ENCODE measurements around the gene SNRNP27.

Gene SNRNP27

DNA sequence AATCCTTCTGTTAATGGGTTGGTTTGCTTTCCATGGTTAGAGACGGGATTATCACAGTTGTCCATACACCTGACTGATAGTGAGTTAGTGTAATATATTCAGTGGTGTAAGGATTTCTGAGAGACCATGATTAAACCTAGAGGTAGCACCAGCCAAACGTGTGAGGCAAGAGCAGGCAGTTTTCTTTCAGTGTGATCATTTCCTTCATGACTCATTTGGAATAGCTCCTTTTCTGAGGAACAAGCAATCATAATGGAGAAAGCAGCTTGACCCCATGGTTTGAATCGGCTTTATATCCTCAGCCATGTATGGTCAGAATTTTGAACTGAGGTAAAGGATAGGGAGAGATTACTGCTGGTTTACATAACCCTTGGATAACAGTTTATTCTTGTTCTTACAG is 24.1 kb downstream of the SNRNP27 start:
- no peak for DNase-seq

DNA sequence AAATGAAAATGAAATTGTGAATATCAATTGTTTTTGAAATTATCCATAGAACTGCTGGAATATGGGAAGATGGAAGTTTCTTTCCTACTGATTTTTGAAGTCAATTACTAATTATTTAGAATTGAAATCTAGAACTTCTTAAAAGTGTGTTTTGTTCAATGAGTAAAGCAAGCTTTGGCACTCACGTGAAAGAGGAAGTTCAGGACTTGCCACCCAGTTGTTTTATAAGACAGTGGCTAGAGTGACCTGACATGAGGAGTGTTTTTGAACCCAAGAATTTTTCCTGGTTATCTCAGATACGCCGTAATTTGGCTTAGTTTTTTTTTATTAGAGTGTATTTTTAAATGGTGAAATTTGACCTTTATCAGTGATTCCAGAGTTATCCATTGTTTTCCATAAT is 24.6 kb downstream of the SNRNP27 start:
- DNase-seq, result no peak

- DNase-seq, result no peak
Observed at GRCh38 chr2:69923116-69923515, 29.4 kb downstream of the SNRNP27 start.

- no peak for DNase-seq
Observed at GRCh38 chr2:69926849-69927515, 33.2 kb downstream of the SNRNP27 start.

DNA sequence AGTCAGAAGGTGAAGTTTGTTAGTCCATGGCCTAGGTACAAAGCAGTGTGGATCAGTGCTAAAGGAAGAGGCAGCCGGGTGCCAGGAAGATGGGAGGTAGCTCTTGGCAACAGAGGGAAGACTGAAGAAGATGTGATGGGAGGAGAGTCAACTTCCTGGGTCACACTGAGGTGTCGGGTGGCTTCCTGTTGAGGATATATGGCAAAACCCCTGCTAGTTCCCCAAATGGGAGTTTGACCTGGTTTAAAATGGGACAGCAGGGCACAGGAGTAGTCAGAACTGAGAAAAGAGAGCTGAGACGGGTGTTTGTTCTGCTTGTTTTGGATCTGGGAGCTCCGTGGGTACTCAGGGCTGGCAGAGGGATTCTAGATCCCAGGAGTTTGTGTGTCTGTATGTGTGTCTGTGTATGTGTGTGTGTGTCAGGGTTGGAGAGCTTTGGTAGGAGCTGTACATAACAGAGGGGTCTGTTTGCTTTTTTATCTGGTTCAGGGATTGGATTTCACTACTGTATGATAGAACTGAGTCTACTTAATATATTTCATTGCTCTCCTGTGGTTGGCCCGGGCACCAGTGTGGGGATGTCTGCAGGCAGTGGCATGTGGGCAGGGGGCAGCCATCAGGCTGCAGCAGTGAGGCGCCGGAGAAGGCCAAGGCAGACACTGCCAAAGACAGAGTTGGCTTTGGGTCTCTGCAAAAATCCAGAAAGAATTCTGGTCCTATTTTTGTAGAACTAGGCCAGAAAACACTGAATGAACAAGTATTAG is 38.3 kb downstream of the SNRNP27 start:
- no peak for DNase-seq

GRCh38 chr2:69932596-69932922 is 38.8 kb downstream of the SNRNP27 start:
- no peak for DNase-seq

GRCh38 chr2:69933254-69933828 is 39.6 kb downstream of the SNRNP27 start:
- DNase-seq, result no peak

GRCh38 chr2:69933839-69934613 is 40.3 kb downstream of the SNRNP27 start:
- DNase-seq, result no peak

- DNase-seq, result no peak
Observed at GRCh38 chr2:69934614-69934908, 40.8 kb downstream of the SNRNP27 start.

DNA sequence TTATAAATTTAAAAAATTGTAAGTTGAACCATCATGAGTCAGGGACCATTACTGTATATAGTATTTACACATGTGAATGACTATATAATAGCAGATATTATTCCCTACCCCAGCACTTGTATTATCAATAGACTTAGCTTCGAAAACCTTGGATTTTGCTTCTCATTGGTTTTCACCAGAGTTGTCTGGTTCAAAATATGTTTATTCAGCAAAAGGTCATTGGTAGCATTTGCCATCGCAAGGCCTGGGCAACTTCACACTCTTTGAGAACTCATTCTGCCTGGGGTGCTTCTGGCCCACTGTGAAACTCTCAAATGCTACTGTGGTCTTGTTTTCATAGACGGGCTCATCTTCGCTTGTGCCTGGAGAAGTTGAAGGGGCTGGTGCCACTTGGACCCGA is 41.3 kb downstream of the SNRNP27 start:
- no peak for DNase-seq

DNA sequence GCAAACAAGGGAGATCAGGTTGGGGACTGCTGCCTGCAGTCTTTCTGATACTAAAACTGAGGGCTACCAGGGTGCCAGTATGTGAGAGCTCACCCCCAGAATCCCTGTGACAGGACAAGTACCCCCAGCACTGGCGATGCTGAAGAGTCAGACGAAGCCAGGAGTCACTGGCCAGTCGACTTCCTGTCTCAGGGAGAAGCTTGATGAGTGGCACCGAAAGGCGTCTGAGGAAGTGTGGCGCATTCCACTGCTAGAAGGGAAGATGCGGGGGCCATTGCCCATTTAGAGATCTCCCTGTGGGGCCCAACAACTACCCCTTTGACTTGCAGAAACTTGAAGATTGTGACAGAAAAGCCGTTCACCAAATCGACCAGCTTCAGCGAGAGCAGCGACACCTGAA is 43.1 kb downstream of the SNRNP27 start:
- DNase-seq, result no peak

DNA sequence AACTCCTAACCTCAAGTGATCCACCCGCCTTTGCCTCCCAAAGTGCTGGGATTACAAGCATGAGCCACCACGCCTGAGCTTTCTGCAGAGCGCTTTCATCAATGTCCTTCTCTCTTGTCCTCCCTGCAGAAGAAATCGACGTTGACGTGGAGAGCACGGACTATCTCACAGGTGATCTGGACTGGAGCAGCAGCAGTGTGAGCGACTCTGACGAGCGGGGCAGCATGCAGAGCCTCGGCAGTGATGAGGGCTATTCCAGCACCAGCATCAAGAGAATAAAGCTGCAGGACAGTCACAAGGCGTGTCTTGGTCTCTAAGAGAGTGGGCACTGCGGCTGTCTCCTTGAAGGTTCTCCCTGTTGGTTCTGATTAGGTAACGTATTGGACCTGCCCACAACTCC is 44.2 kb downstream of the SNRNP27 start:
- no peak for DNase-seq

- no peak for DNase-seq
Observed at GRCh38 chr2:69939722-69940121, 46.0 kb downstream of the SNRNP27 start.

DNA sequence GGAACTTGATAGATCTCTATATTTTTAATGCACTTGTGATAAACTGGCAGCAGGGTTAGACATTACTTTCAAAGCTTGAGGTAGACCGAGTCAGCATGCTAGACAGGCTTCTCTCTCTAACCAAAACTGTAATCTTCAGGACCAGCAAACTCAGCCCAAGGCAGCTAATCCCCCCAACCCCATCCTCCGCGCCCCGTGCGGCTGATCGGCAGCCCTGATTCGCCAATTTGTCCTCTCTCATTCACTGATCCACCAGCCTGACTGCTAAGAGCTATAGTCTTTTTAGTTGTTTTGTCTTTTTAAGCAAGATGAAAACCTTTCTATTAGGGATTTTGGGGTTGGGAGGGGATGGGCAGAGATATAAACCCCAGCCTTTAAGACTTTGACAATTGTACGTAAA is 46.9 kb downstream of the SNRNP27 start:
- DNase-seq, result no peak

GRCh38 chr2:69943000-69943842 is 49.5 kb downstream of the SNRNP27 start:
- DNase-seq, result no peak

GRCh38 chr2:69943843-69944525 is 50.2 kb downstream of the SNRNP27 start:
- DNase-seq, result no peak

GRCh38 chr2:69944756-69945155 is 51.0 kb downstream of the SNRNP27 start:
- DNase-seq, result no peak

DNA sequence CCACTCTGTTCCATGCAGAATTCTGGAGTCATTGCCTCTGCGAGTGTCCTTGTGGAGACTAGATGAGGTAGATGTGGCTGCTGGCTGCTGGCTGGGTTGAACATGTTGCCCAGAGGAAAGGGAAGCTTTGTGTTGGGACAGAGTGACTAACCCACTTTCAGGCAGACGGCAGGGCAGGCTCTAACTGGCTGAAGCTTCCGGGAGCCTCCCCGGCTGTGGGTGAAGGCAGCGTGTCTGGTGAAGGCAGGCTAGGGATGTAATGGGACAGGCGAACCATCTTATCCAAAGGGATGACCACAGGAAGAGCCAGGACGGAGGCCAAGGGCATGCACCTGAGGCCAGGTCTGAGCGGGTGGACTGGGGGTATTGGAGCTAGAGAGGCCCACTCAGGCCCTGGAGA is 51.7 kb downstream of the SNRNP27 start:
- DNase-seq, result no peak

GRCh38 chr2:69945941-69946340 is 52.2 kb downstream of the SNRNP27 start:
- DNase-seq, result no peak

GRCh38 chr2:69946351-69947324 is 52.9 kb downstream of the SNRNP27 start:
- no peak for DNase-seq

GRCh38 chr2:69947325-69947931 is 53.7 kb downstream of the SNRNP27 start:
- no peak for DNase-seq

All from femur (tissue), 1 donor.